HG02885 (cell line): Measurements from ENCODE around the gene SCYGR6.
A peak's percentile ranks its signal among the peaks of the same experiment; 100 is the strongest.
"Not testable (repeated sequence)": the region's sequence is repeated elsewhere in the genome, so short reads cannot be mapped to it uniquely, and the experiment has no call there.

Source experiments
- ATAC-seq: cut with Tn5 transposase; IDR thresholded peaks from one replicate; pipeline ENCODE4 v1.9.1; 2021; ENCODE audit warnings: mild to moderate bottlenecking; ENCODE audit not compliant: unreplicated experiment, poor library complexity

Gene SCYGR6, protein sequence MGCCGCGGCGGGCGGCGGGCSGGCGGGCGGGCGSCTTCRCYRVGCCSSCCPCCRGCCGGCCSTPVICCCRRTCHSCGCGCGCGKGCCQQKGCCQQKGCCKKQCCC

DNA sequence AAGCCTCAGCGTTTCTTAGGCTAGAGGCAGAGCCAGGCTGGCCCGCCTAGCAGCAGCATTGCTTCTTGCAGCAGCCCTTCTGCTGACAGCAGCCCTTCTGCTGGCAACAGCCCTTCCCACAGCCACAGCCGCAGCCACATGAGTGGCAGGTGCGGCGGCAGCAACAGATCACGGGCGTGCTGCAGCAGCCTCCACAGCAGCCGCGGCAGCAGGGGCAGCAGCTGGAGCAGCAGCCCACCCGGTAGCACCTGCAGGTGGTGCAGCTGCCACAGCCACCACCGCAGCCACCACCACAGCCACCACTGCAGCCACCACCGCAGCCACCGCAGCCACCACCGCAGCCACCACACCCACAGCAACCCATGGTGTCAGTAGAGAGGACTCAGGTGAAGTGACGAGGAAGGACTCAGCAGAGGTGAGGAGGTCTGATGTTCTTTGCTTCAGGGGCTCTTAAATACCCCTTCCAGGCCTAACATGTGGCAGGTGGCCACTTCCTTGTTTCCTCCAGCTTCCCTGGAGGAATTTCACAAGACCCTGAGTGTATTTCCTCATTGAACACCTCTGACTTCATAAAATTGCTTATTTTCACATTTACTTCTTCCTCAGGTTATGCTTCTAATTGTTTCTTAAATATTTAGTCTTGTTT lies at the start of gene SCYGR6:
TSS of gene SCYGR6 (minus strand) at position 364 of the 646 bp plus-strand sequence. CDS start at position 364, 0 bp downstream.
- no peak for ATAC-seq

DNA sequence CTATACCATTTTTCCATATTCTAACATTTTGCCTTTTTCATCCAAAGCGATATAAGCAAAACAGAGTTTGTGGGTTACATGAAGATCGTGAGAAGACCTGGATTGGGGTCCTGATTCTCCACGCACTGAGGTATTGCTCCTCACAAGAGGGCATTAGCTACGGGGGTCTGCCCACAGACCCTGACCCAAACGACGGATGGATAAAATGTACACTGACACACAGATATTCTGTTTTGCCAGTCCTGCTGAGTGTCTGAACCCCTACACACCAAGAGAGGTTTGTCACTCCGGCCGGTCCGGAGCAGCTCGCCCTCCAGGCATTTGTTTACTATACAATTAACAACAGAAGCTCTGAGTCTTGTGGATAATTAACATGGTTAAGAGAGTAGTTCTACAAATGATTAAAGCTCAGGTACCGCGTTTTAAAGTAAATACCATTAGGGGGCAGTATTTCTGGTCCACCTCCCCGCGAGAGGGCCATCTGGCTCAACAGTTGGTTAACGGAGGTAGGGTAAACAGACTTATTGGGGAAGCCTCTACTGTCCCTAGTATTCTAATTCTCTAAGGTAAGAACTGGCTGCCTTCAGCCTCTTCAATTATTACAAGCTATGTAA lies 49.6 kb upstream of the SCYGR6 start:
- ATAC-seq: peak; percentile 70

GRCh38 chr2:227772932-227773331 lies 48.4 kb upstream of the SCYGR6 start:
- ATAC-seq: no peak

GRCh38 chr2:227772197-227772661 lies 47.7 kb upstream of the SCYGR6 start:
- no peak for ATAC-seq

GRCh38 chr2:227767830-227768229 lies 43.3 kb upstream of the SCYGR6 start:
- no peak for ATAC-seq

DNA sequence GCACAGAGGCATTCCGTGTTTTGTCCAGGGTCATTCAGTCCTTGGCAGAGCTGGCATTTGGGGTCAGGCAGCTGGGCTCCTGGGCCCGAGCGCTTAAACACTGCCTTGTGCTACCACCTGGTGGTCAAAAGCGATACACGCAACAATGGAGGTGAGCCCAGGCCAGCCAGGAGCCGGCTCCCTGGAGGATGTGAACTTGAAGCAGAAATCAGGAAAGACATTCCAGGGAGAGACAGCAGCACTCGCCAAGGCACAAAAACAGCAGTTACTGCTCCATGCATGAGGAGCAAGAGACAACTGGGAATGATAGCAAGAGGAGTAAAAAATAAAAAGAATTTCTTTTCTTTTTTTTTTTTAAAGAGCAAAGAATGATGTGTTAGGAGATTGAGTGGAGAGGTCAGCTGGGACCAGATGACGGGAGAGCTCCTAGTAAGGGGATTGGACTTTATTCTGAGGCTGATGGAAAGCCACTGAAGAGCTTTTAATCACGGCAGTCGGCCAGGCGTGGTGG lies 41.9 kb upstream of the SCYGR6 start:
- ATAC-seq: peak; percentile 99

DNA sequence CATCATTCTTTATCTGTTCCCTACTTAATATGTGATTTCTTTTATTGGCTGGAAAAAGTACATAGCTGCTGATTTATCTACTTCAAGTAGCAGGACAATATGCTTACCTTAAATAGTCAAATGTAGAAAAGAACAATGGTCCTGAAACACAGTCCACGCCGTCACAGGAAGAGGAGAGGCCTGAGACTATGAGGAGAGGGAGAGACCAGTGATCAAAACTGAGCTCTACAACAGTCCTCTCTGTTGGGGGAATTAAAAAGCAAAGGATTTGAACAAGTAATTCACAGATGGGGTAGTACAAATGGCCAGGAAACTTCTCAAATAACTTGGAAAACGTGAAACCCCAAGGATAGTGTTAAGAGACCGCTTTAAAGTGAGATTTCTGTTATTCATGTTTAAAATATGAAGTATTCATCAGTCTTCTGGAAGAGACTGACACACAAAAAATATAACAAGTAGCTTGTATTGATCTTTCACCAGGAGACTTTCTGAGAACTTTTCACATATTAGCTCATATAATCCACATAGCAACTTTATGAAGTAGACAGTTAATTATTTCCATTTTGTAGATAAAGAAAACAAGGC lies 41.3 kb upstream of the SCYGR6 start:
- peak; percentile 24 for ATAC-seq

- no peak for ATAC-seq
These were observed 37.4 kb upstream of the SCYGR6 start for GRCh38 chr2:227761740-227762476.

DNA sequence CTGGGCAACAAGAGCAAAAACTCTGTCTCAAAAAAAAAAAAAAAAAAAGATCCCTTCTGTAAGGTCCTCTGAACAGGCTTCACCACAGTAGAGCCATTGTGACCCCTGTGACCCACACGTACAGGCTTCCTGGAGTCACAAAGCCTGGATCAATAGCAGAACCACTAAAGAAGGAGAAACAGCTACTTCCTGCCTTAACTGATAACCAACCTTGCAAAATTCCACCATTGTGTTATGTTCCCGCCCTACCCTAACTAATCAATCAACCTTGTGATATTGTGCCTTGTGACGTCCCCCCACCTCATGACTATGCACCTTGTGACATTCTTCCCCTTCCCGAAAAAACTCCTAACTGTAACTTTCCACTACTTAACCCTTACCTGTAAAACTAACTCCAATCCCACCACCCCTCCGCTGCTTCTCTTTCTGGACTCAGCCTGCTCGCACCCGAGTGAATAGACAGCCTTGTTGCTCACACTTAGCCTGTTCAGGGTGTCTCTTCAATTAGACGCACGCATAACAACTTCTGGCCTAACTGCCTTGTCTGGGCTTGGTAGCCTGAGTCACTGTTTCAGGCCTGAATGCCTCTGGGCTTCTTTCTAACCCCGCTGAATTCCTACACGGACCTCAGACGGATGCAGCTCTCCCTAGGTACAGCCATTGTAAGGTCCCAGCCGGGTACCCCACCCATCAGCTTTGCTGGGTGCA lies 35.0 kb upstream of the SCYGR6 start:
- no peak for ATAC-seq

GRCh38 chr2:227756261-227756660 lies 31.7 kb upstream of the SCYGR6 start:
- not testable (repeated sequence) for ATAC-seq

DNA sequence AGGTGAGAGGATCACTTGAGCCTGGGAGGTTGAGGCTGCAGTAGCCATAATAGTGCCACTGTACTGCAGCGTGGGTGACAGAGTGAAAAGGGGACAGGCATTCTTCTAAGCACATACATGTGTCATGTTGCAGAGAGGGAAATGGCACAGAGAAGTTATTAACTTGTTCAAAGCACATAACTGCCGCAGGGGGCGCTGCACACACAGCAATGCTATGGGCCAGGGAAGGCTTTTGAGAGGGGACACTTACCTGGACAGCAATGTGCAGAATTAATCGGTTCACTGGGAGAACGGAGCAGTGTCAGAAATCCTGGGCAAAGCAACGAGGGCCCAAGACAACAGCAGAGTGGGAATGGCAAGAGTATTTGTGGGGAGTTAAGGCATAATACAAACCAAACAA lies 23.5 kb upstream of the SCYGR6 start:
- peak; percentile 66 for ATAC-seq

DNA sequence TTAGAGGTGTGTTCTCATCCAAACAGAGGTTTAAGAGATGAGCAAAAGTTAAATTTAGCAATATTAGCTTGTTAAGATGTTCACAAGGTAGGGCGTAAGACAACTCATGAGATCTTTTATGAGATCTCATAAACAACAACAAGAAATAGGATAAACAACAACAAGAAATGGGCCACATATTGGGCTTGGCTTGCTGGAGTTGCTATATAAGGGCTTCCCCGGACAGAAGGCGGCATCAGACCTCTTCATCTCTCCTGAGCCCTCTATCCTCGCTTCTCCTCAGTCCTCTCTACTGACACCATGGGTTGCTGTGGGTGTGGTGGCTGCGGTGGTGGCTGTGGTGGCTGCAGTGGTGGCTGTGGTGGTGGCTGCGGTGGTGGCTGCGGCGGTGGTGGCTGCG lies 21.0 kb upstream of the SCYGR6 start, which contains the start of gene SCYGR8:
TSS of gene SCYGR8 (plus strand) at position 301 of the 400 bp plus-strand sequence. CDS start at position 301, 0 bp downstream.
- ATAC-seq: no peak

DNA sequence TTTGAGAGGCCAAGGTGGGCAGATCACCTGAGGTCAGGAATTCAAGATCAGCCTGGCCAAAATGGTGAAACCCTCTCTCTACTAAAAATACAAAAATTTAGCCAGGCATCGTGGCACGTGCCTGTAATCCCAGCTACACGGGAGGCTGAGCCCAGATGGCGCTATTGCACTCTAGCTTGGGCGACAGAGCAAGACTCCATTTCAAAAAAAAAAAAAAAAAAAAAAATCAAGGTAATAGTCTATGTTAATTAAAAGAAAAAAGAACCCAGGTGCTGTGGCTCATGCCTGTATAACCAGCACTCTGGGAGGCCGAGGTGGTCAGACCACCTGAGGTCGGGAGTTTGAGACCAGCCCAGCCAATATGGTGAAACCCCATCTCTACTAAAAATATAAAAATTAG lies 16.1 kb upstream of the SCYGR6 start:
- ATAC-seq: not testable (repeated sequence)

GRCh38 chr2:227739351-227739750 lies 14.8 kb upstream of the SCYGR6 start:
- no peak for ATAC-seq

- no peak for ATAC-seq
These were observed 3.5 kb upstream of the SCYGR6 start, which contains the start of gene SCYGR7 for GRCh38 chr2:227728035-227728434. Gene SCYGR7 (plus strand): TSS chr2:227728335. CDS start chr2:227728335, 0 bp downstream.

DNA sequence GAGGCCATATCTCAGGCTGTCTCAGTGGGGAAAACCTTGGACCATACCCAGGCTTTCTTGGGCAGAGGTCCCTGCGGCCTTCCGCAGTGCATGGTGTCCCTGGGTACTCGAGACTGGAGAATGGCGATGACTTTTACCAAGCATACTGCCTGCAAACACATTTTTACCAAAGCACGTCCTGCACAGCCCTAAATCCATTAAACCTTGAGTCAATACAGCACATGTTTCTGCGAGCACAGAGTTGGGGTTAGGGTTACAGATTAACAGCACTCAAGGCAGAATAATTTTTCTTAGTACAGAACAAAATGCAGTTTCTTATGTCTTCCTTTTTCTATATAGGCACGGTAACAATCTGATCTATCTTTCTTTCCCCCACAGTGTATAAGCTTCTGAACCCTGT lies 1.7 kb downstream of the SCYGR6 start:
- not testable (repeated sequence) for ATAC-seq

- no peak for ATAC-seq
These were observed 3.9 kb downstream of the SCYGR6 start for GRCh38 chr2:227720680-227721079.

DNA sequence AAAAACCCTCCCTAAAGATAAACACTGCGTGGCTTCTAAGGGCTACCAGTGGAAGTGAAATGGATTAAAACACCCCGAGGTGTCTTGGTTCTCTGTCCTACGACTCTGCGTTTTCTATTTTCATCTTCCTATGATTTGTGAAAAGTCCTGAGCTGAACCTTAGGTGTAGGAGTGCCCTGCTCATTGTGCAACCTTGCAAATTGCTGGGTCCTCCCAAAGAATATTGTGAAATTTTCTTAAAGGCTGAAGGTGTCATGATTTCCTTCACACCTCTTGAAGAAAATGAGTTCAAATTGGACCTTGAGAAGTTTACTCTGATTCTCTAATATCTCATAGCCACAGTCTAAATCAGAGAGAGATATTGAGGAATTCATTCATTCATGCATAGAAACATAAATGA lies 4.9 kb downstream of the SCYGR6 start:
- no peak for ATAC-seq

DNA sequence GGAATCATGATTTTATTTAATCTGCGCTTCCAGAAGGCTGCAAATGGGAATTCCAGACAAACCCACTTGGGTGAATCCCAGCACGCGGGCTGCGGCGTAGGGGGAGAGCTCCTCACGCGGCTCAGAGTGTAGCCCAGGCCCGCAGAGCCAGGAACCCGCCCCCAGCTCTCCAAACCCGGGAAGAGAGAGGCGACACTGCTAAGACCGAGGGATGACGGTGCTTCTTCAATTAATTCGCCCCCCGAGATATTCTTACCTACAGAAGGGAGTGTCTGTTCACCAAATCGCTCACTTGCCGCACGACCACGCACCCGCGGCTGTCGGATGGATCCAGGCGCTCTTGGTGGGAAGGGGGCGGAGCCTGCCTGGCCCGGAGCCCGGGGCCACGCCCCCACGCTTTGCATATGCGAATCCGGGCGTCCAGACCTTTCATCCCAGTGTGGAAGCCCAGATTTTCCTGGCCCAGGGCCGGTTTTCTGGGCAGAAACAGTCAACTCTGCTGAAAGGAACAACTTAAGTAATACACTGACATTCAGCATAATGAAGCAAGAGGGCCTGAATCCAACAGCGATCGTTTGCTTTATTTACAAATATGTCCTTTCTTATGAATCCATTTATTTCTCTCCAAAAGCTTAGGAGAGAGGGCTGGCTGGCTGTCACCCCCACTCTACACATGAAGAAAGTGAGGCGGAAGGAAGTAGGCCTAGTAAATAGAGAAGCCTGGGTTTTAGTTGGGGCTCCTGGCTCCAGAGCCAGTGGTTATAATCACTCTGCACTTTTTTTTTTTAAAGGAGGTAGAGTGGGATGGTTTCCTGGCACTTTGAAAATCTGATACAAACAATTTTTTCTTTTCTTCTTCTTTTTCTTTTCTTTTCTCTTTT lies 6.6 kb downstream of the SCYGR6 start, which contains the start of gene SLC19A3:
TSS of gene SLC19A3 (minus strand) at position 342 of the 881 bp plus-strand sequence. CDS start 15,710 bp downstream, outside the sequence.
- no peak for ATAC-seq
